Stomach (tissue), 9 donors: ENCODE measurements around the gene CCR5. TPM values are rescaled to one million over a fixed set of nuclear protein-coding genes. Genes with fewer than 3 reads are reported as not detected.

ENCODE experiments used
- DNase-seq, 2 donors: peaks; one replicate each; pipeline versions ENCODE4 v3.0.0 to v3.0.0-alpha.2; 2013 to 2019
- H3K27ac ChIP-seq, 5 donors: fragments of 200-600 bp in 4 of 5; sonication (generic) in 4 of 5; one replicate each; pipeline ENCODE4 v1.5.1; 2013 to 2019; ENCODE audit warnings: mild to moderate bottlenecking in 1 of 5, moderate library complexity in 1 of 5
- H3K27me3 ChIP-seq, 3 donors: fragments of 200-600 bp; sonication (generic); one replicate each; pipeline ENCODE4 v1.5.1; 2017 to 2019; ENCODE audit warnings: mixed run types in 1 of 3
- H3K36me3 ChIP-seq, 4 donors: fragments of 200-600 bp; sonication (generic); 1 replicate in 3 of 4; 2 replicates in 1 of 4; pipeline ENCODE4 v1.5.1; 2016 to 2019
- H3K4me1 ChIP-seq, 4 donors: fragments of 200-600 bp; sonication (generic); one replicate each; pipeline ENCODE4 v1.5.1; 2016 to 2019
- H3K4me3 ChIP-seq, 4 donors: fragments of 200-600 bp; sonication (generic) in 3 of 4; one replicate each; pipeline ENCODE4 v1.5.1; 2016 to 2019; ENCODE audit warnings: mild to moderate bottlenecking in 1 of 4
- H3K9me3 ChIP-seq, 4 donors: fragments of 200-600 bp; sonication (generic); one replicate each; pipeline ENCODE4 v1.5.1; 2016 to 2019
- EP300 ChIP-seq: sonication (generic); formaldehyde crosslinking; IDR thresholded peaks from one replicate; pipeline ENCODE4 v1.6.1; 2017; ENCODE audit warnings: antibody characterized with exemption
- POLR2A ChIP-seq, 4 donors: fragments of 450-650 bp; IDR thresholded peaks; one replicate each; pipeline ENCODE4 v1.6.1; 2016; ENCODE audit warnings: antibody characterized with exemption in 4 of 4, control low read depth in 2 of 4, mild to moderate bottlenecking in 1 of 4, moderate library complexity in 1 of 4
- POLR2AphosphoS5 ChIP-seq, 3 donors: sonication (generic); formaldehyde crosslinking; IDR thresholded peaks; one replicate each; pipeline ENCODE4 v1.6.1; 2016; ENCODE audit warnings: antibody characterized with exemption in 3 of 3
- WGBS, 5 donors: extraction: QIAGEN DNeasy Blood & Tissue Kit in 3 of 5; methylation state at CpG; one replicate each; pipeline versions ENCODE4 v1.1.5 to v1.1.7; 2013 to 2018; 5-methylcytosine and 5-hydroxymethylcytosine counted together
- intact Hi-C: fragments of 100-400 bp; cut with DNase I; formaldehyde crosslinking; loops from one replicate; pipeline ENCODE4 v1.15.1; 2023; ENCODE audit warnings: low total_unique reads
- polyA plus RNA-seq, 3 donors: library from polyadenylated mRNA; stranded (reverse); fragments of 200-250 nt; gene quantifications; one replicate each; pipeline ENCODE4 v1.2.3, GENCODE V29; 2013
- total RNA-seq, 5 donors: library from RNA; depleted of rRNA; stranded (reverse); fragments of >200 nt; gene quantifications; one replicate each; pipeline versions ENCODE4 v1.1.0 to v1.2.3, GENCODE V29; 2014 to 2016
- TF ChIP-seq, protein P1 (sequence below), 7 experiments: fragments of 450-650 bp in 4 of 7; fragments of 200-600 bp in 3 of 7; sonication (generic) in 3 of 7; IDR thresholded peaks; one replicate each; pipeline ENCODE4 v1.5.1; 2016 to 2019; ENCODE audit warnings: antibody characterized with exemption in 7 of 7, control low read depth in 2 of 7, mild to moderate bottlenecking in 1 of 7
- donor health status: healthy with polysubstance abuse.
- donor health status: Bipolar disorder and iron deficiency.
- donor health status: healthy.

CCR5 gene
- total and polyA plus RNA-seq, 8 donors = 0.18 to 9.4 (median 0.68) TPM; not detected in 3

DNA sequence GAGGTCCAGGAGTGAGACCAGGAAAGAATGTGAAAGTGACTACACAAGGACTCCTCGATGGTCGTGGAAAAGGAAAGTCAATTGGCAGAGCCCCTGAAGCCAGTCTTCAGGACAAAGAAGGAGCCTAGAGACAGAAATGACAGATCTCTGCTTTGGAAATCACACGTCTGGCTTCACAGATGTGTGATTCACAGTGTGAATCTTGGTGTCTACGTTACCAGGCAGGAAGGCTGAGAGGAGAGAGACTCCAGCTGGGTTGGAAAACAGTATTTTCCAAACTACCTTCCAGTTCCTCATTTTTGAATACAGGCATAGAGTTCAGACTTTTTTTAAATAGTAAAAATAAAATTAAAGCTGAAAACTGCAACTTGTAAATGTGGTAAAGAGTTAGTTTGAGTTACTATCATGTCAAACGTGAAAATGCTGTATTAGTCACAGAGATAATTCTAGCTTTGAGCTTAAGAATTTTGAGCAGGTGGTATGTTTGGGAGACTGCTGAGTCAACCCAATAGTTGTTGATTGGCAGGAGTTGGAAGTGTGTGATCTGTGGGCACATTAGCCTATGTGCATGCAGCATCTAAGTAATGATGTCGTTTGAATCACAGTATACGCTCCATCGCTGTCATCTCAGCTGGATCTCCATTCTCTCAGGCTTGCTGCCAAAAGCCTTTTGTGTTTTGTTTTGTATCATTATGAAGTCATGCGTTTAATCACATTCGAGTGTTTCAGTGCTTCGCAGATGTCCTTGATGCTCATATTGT, 10.8 kb upstream of the CCR5 start:
- TF ChIP-seq EP300 (no peak), POLR2A (IDR thresholded peaks at IDR 0.05) (no peak), POLR2AphosphoS5 (IDR thresholded peaks at IDR 0.05) (no peak)
- TF ChIP-seq, protein P1, sequence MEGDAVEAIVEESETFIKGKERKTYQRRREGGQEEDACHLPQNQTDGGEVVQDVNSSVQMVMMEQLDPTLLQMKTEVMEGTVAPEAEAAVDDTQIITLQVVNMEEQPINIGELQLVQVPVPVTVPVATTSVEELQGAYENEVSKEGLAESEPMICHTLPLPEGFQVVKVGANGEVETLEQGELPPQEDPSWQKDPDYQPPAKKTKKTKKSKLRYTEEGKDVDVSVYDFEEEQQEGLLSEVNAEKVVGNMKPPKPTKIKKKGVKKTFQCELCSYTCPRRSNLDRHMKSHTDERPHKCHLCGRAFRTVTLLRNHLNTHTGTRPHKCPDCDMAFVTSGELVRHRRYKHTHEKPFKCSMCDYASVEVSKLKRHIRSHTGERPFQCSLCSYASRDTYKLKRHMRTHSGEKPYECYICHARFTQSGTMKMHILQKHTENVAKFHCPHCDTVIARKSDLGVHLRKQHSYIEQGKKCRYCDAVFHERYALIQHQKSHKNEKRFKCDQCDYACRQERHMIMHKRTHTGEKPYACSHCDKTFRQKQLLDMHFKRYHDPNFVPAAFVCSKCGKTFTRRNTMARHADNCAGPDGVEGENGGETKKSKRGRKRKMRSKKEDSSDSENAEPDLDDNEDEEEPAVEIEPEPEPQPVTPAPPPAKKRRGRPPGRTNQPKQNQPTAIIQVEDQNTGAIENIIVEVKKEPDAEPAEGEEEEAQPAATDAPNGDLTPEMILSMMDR (IDR thresholded peaks at IDR 0.05) = no peak
- no peaks in the 10 kb centered on the region for H3K36me3 ChIP-seq
- peak overlapping the region in 3 of 5 donors; percentile 16 to 47 (median 45) for H3K27ac ChIP-seq
- 33 to 64% (median 54%) methylated on average over 11 of the region's 11 CpGs for WGBS, 5 donors
- intact Hi-C loops = no loop called here
- H3K27me3 ChIP-seq = peaks cover 0 to 7% (median 0%) of the 10 kb centered on the region in 3 donors
- H3K9me3 ChIP-seq = no peaks in the 10 kb centered on the region
- peaks cover 0 to 13% (median 0%) of the 10 kb centered on the region in 4 donors for H3K4me1 ChIP-seq
- no peak overlapping the region for H3K4me3 ChIP-seq
- peak in 1 of 2 donors; percentile 53 for DNase-seq

DNA sequence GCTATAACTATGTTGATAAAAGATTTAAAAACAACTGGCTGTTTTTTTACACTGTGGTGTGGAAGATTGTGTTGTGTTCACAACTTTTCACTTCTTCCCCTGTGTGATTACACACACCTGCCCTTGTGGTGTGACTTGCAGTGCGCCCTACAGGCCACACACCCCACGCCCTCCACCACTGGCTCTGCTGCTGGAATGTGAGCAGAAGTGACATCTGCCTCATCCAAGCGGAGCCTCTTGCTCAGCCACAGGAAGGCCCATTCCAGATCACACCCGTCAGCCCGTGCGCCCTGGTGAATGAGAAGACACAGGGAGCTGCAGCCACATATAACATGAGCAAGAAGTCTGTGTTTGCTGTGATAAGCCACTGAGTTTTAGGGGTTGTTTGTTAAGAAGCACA, 9.8 kb upstream of the CCR5 start:
- Histone ChIP-seq H3K27ac (peak overlapping the region in 1 of 5 donors; percentile 47), H3K36me3 (no peaks in the 10 kb centered on the region), H3K4me1 (peaks cover 0 to 13% (median 0%) of the 10 kb centered on the region in 4 donors), H3K27me3 (peaks cover 0 to 5% (median 0%) of the 10 kb centered on the region in 3 donors), H3K9me3 (no peaks in the 10 kb centered on the region), H3K4me3 (no peak overlapping the region)
- DNase-seq = no peak
- intact Hi-C loops = no loop called here
- no peak for TF ChIP-seq EP300
- no peak for TF ChIP-seq POLR2AphosphoS5 (IDR thresholded peaks at IDR 0.05)
- TF ChIP-seq, protein P1 (IDR thresholded peaks at IDR 0.05) = no peak
- no peak for TF ChIP-seq POLR2A (IDR thresholded peaks at IDR 0.05)
- WGBS, 5 donors = 65 to 77% (median 73%) methylated on average over 6 of the region's 6 CpGs

DNA sequence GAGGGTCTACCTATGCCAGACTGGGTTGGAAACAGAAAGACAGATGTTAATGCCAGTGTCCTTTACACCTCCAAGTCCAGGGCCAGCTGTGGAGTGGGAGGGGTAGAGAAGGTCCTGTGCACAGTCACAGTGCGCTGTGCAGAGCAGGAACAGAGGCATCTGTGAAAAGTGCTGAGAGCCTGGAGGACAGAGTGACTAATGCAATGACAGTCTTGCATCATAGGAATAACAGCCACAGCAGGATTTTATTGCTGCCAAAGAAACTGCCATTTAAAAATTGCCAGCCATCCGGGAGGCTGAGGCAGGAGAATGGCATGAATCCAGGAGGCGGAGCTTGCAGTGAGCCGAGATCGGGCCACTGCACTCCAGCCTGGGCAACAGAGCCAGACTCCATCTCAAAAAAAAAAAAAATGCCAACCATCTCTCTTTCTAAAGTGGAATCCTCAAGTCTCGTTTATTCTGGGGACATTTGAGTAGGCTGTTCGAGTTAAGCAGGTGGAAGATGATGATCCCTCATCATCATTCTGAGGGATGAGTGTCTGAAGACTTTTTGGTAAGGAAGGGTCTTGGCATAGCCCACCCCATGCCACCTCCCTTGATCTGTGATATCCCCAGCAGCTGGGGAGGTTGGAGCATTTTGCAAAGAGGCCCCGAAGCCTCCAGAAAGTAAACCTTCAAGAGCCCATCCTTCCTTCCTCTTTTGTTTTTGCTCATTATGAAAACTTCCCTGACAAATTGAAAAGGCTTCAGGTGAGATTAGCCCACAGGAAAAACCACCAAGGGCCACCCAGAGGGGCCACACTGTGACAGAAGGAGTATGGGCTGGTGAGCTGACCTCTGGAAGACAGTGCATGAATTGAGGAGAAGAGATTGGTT, 9.1 kb upstream of the CCR5 start:
- DNase-seq = no peak
- intact Hi-C loops = no loop called here
- H3K36me3 ChIP-seq = no peaks in the 10 kb centered on the region
- H3K27me3 ChIP-seq = no peaks in the 10 kb centered on the region
- H3K9me3 ChIP-seq = no peaks in the 10 kb centered on the region
- peaks cover 0 to 13% (median 0%) of the 10 kb centered on the region in 4 donors for H3K4me1 ChIP-seq
- TF ChIP-seq POLR2AphosphoS5 (IDR thresholded peaks at IDR 0.05) = no peak
- TF ChIP-seq POLR2A (IDR thresholded peaks at IDR 0.05) = no peak
- TF ChIP-seq, protein P1 (IDR thresholded peaks at IDR 0.05) = no peak
- no peak for TF ChIP-seq EP300
- H3K4me3 ChIP-seq = no peak overlapping the region
- peak overlapping the region in 2 of 5 donors; percentile 22 to 47 for H3K27ac ChIP-seq
- 51 to 78% (median 74%) methylated on average over 8 of the region's 8 CpGs for WGBS, 5 donors

DNA sequence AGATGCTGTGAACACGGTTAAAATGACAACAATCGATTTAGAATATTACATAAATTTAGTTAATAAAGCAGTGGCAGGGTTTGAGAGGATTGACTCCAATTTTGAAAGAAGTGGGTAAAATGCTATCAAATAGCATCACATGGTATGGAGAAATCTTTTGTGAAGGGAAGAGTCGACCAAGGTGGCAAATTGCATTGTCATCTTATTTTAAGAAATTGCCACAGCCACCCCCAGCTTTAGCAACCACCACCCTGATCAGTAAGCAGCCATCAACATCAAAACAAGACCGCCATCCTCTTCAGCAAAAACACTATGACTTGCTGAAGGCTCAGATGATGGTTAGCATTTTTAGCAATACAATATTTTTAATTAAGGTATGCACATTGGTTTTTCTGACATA, 5.7 kb upstream of the CCR5 start:
- no peaks in the 10 kb centered on the region for H3K27me3 ChIP-seq
- no peak overlapping the region for H3K4me3 ChIP-seq
- H3K9me3 ChIP-seq = no peaks in the 10 kb centered on the region
- H3K27ac ChIP-seq = no peak overlapping the region
- TF ChIP-seq POLR2AphosphoS5 (IDR thresholded peaks at IDR 0.05) (no peak), POLR2A (IDR thresholded peaks at IDR 0.05) (no peak), EP300 (no peak)
- TF ChIP-seq, protein P1 (IDR thresholded peaks at IDR 0.05) = no peak
- DNase-seq = no peak
- intact Hi-C loops = no loop called here
- WGBS, 5 donors = 78 to 87% (median 86%) methylated on average over 4 of the region's 4 CpGs
- no peaks in the 10 kb centered on the region for H3K36me3 ChIP-seq
- peaks cover 0 to 13% (median 0%) of the 10 kb centered on the region in 4 donors for H3K4me1 ChIP-seq
